ENCODE measurements around the gene VPS11. TPM values are rescaled to one million over a fixed set of nuclear protein-coding genes. Genes with fewer than 3 reads are reported as not detected.
A peak's percentile ranks its signal among the peaks of the same experiment; 100 is the strongest.
"Not testable (repeated sequence)": the region's sequence is repeated elsewhere in the genome, so short reads cannot be mapped to it uniquely, and the experiment has no call there.

The VPS11 gene
- total RNA-seq, 4 donors from 2014 or later, result 26.3 to 72.6 (median 37.2) TPM

- DNase-seq, result no peak
- Histone ChIP-seq H3K27ac (peak overlapping the region in 3 of 4 donors; percentile 87 to 94 (median 90)), H3K4me3 (peak overlapping the region; percentile 80 to 100 (median 98))
Observed at GRCh38 chr11:119055901-119056300, 11.7 kb upstream of the VPS11 start.

GRCh38 chr11:119056421-119056999 is 11.1 kb upstream of the VPS11 start:
- Histone ChIP-seq H3K27me3 (no peaks in the 10 kb centered on the region), H3K27ac (peak overlapping the region; percentile 87 to 94 (median 92)), H3K4me1 (peaks cover 0 to 23% (median 9%) of the 10 kb centered on the region in 4 donors), H3K36me3 (peaks cover 0 to 40% (median 0%) of the 10 kb centered on the region in 3 donors), H3K4me3 (peak overlapping the region; percentile 80 to 100 (median 98)), H3K9me3 (no peaks in the 10 kb centered on the region)
- TF ChIP-seq POLR2A (IDR thresholded peaks at IDR 0.05), result no peak
- TF ChIP-seq CTCF (IDR thresholded peaks at IDR 0.05), result peak in 1 of 6 experiments; percentile 9
- peak; percentile 46 to 74 (median 72) for DNase-seq

More at GRCh38 chr11:119055901-119056300, 11.7 kb upstream of the VPS11 start:
- TF ChIP-seq CTCF (IDR thresholded peaks at IDR 0.05), result no peak
- TF ChIP-seq POLR2A (IDR thresholded peaks at IDR 0.05), result no peak
- H3K9me3 ChIP-seq, result no peaks in the 10 kb centered on the region
- no peaks in the 10 kb centered on the region for H3K27me3 ChIP-seq
- peaks cover 0 to 46% (median 0%) of the 10 kb centered on the region in 3 donors for H3K36me3 ChIP-seq
- H3K4me1 ChIP-seq, result peaks cover 0 to 23% (median 9%) of the 10 kb centered on the region in 4 donors

GRCh38 chr11:119057000-119057769 is 10.4 kb upstream of the VPS11 start, which contains the start of gene HYOU1:
Gene HYOU1 (minus strand): TSS chr11:119057205. CDS start chr11:119056160, 1,045 bp downstream.
- peak; percentile 100 for DNase-seq
- Histone ChIP-seq H3K4me3 (peak within 1 kb of the TSS; percentile 80 to 100 (median 98)), H3K27ac (peak within 1 kb of the TSS; percentile 87 to 94 (median 92)), H3K9me3 (no peaks in the 10 kb centered on the region), H3K27me3 (no peaks in the 10 kb centered on the region), H3K36me3 (peaks cover 0 to 33% (median 0%) of the 10 kb centered on the region in 3 donors), H3K4me1 (peaks cover 0 to 23% (median 9%) of the 10 kb centered on the region in 4 donors)
- TF ChIP-seq CTCF (IDR thresholded peaks at IDR 0.05) (peak in 3 of 6 experiments; percentile 29 to 41 (median 36)), POLR2A (IDR thresholded peaks at IDR 0.05) (peak; percentile 61 to 70)

GRCh38 chr11:119059128-119059527 is 8.5 kb upstream of the VPS11 start:
- not testable (repeated sequence) for H3K9me3 ChIP-seq, H3K4me3 ChIP-seq, H3K27ac ChIP-seq, H3K27me3 ChIP-seq, DNase-seq
- peaks cover 0 to 13% (median 0%) of the 10 kb centered on the region in 3 donors for H3K36me3 ChIP-seq
- peaks cover 0 to 23% (median 9%) of the 10 kb centered on the region in 4 donors for H3K4me1 ChIP-seq

- no peak for DNase-seq
- Histone ChIP-seq H3K36me3 (no peaks in the 10 kb centered on the region), H3K27me3 (no peaks in the 10 kb centered on the region), H3K9me3 (no peaks in the 10 kb centered on the region), H3K4me1 (peaks cover 0 to 15% (median 8%) of the 10 kb centered on the region in 4 donors), H3K4me3 (no peak overlapping the region), H3K27ac (no peak overlapping the region)
- TF ChIP-seq POLR2A (IDR thresholded peaks at IDR 0.05) (no peak), CTCF (IDR thresholded peaks at IDR 0.05) (no peak)
Observed at GRCh38 chr11:119061256-119061655, 6.4 kb upstream of the VPS11 start.

GRCh38 chr11:119062779-119063178 is 4.8 kb upstream of the VPS11 start:
- H3K27ac ChIP-seq, result no peak overlapping the region

More at GRCh38 chr11:119062779-119063178, 4.8 kb upstream of the VPS11 start:
- TF ChIP-seq POLR2A (IDR thresholded peaks at IDR 0.05) (no peak), CTCF (IDR thresholded peaks at IDR 0.05) (no peak)
- Histone ChIP-seq H3K36me3 (no peaks in the 10 kb centered on the region), H3K4me1 (peaks cover 0 to 20% (median 13%) of the 10 kb centered on the region in 4 donors), H3K27me3 (no peaks in the 10 kb centered on the region), H3K9me3 (no peaks in the 10 kb centered on the region), H3K4me3 (no peak overlapping the region)
- no peak for DNase-seq
